ENCODE data around the gene WDFY4. TPM values are rescaled to one million over a fixed set of nuclear protein-coding genes. Genes with fewer than 3 reads are reported as not detected.

Gene WDFY4
- total and polyA plus RNA-seq, 9 of the 15 experiments (the other 6 are each of a cell fraction or from before 2014, with no cell fraction given) = 0.01 to 0.02 (median 0.01) TPM; not detected in 6

DNA sequence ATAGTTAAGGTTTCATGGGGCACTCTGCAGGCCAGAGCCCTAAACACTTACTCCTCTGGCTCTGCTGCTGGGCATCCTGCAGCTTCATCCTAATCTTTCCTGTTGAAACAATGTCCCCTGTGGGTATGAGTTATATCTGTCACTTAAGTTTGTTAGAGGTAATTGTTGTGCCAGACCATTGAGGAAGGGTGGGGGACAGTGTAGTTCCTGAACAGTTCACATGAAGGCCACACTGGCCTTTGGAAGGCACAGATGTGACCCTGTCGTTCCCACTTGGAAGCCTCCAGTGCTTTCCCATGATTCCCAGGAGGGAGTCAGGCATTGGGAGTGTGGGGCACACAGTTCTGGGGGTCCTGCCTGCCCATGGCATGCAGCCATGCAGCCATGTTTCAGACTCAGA is 65.3 kb downstream of the WDFY4 start (continued):
- no peak for TF ChIP-seq ILF3 (IDR thresholded peaks at IDR 0.05; ENCODE audit: borderline replicate concordance)
- TF ChIP-seq CBFA2T3 (IDR thresholded peaks at IDR 0.05) = no peak
- TF ChIP-seq ASH1L (IDR thresholded peaks at IDR 0.05; ENCODE audit: borderline replicate concordance, low read depth, partially characterized antibody) = no peak
- TF ChIP-seq SAFB2 (IDR thresholded peaks at IDR 0.05; ENCODE audit: borderline replicate concordance, low read depth, low read length, severe bottlenecking) = no peak

DNA sequence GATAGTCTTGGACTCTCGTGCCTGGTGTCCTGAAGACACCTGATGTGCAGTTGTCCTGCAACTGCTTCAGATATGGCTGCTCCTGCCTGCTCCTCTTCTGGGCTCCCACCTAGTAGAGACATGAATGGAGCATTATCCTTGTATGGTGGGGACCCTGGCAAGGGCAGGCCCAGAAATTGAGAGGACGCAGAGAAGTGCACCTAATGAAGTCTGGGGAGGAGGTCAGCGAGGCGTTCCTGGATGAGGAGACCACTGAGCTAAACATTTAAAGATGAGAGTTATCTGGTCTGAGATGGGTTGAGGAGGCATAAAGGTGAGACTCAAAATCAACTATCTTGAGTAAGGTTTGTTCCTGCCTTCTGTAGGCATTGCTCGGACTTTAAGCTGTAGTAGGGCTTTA is 66.3 kb downstream of the WDFY4 start:
- Histone ChIP-seq H3K79me2 (ENCODE audit: control insufficient read depth, insufficient read depth, low read length) (no peaks in the 10 kb centered on the region), H3K9ac (ENCODE audit: insufficient read depth in 1 of 2, low read depth in 2 of 2, low read length in 2 of 2) (no peak overlapping the region), H4K20me1 (replicated peaks; ENCODE audit: control insufficient read depth, insufficient read depth, low read length) (no peaks in the 10 kb centered on the region), H3K27ac (ENCODE audit: extremely low read depth, low read depth, low read length) (no peak overlapping the region), H3K27me3 (ENCODE audit: control insufficient read depth in 2 of 2, insufficient read depth in 2 of 2, low read length in 2 of 2) (peaks cover 0 to 4% of the 10 kb centered on the region in 2 experiments; a peak in 1 of 5 replicates), H3K36me3 (ENCODE audit: control insufficient read depth, insufficient read depth, low read length) (no peaks in the 10 kb centered on the region), H3K4me2 (ENCODE audit: insufficient read depth, low read length) (no peak overlapping the region), H3K4me1 (replicated peaks in 1 of 2; ENCODE audit: control insufficient read depth in 2 of 2, insufficient read depth in 2 of 2, low read length in 2 of 2) (peaks cover 0 to under 1% of the 10 kb centered on the region in 2 experiments; a peak in 1 of 5 replicates), H3K4me3 (no peak overlapping the region), H2AFZ (ENCODE audit: low read depth, low read length) (no peak overlapping the region), H3K9me1 (ENCODE audit: control insufficient read depth, insufficient read depth, low read length) (no peaks in the 10 kb centered on the region), H3K9me3 (replicated peaks; ENCODE audit: control insufficient read depth, insufficient read depth, low read depth, low read length) (no peaks in the 10 kb centered on the region)
- no peak for ATAC-seq
- TF ChIP-seq, protein P1, sequence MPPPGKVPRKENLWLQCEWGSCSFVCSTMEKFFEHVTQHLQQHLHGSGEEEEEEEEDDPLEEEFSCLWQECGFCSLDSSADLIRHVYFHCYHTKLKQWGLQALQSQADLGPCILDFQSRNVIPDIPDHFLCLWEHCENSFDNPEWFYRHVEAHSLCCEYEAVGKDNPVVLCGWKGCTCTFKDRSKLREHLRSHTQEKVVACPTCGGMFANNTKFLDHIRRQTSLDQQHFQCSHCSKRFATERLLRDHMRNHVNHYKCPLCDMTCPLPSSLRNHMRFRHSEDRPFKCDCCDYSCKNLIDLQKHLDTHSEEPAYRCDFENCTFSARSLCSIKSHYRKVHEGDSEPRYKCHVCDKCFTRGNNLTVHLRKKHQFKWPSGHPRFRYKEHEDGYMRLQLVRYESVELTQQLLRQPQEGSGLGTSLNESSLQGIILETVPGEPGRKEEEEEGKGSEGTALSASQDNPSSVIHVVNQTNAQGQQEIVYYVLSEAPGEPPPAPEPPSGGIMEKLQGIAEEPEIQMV (tag; conservative IDR thresholded peaks at IDR 0.05; ENCODE audit: low read depth) = no peak
- TF ChIP-seq, protein P2, sequence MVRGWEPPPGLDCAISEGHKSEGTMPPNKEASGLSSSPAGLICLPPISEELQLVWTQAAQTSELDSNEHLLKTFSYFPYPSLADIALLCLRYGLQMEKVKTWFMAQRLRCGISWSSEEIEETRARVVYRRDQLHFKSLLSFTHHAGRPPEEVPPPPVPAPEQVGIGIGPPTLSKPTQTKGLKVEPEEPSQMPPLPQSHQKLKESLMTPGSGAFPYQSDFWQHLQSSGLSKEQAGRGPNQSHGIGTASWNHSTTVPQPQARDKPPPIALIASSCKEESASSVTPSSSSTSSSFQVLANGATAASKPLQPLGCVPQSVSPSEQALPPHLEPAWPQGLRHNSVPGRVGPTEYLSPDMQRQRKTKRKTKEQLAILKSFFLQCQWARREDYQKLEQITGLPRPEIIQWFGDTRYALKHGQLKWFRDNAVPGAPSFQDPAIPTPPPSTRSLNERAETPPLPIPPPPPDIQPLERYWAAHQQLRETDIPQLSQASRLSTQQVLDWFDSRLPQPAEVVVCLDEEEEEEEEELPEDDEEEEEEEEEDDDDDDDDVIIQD (CRISPR knock-in tag; IDR thresholded peaks at IDR 0.05) = no peak
- TF ChIP-seq HNRNPL (IDR thresholded peaks at IDR 0.05; ENCODE audit: low read depth, low read length) = no peak
- no peak for TF ChIP-seq ZNF133 (CRISPR knock-in tag; IDR thresholded peaks at IDR 0.05)
- no peak for TF ChIP-seq ZNF324 (CRISPR knock-in tag; IDR thresholded peaks at IDR 0.05)
- TF ChIP-seq, protein P3, sequence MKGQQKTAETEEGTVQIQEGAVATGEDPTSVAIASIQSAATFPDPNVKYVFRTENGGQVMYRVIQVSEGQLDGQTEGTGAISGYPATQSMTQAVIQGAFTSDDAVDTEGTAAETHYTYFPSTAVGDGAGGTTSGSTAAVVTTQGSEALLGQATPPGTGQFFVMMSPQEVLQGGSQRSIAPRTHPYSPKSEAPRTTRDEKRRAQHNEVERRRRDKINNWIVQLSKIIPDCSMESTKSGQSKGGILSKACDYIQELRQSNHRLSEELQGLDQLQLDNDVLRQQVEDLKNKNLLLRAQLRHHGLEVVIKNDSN (CRISPR knock-in tag; IDR thresholded peaks at IDR 0.05) = no peak
- TF ChIP-seq, protein P4, sequence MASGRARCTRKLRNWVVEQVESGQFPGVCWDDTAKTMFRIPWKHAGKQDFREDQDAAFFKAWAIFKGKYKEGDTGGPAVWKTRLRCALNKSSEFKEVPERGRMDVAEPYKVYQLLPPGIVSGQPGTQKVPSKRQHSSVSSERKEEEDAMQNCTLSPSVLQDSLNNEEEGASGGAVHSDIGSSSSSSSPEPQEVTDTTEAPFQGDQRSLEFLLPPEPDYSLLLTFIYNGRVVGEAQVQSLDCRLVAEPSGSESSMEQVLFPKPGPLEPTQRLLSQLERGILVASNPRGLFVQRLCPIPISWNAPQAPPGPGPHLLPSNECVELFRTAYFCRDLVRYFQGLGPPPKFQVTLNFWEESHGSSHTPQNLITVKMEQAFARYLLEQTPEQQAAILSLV (tag; IDR thresholded peaks at IDR 0.05) = no peak
- TF ChIP-seq MAFG (tag; conservative IDR thresholded peaks at IDR 0.05) = no peak
- TF ChIP-seq FOXA3 (CRISPR knock-in tag; conservative IDR thresholded peaks at IDR 0.05 in 1 of 2, IDR thresholded peaks at IDR 0.05 in 1 of 2) = no peak
- TF ChIP-seq ETV6 (IDR thresholded peaks at IDR 0.05; ENCODE audit: borderline replicate concordance in 1 of 2, low read depth in 2 of 2, low read length in 1 of 2) = no peak
- no peak for TF ChIP-seq ETV6 (CRISPR knock-in tag; IDR thresholded peaks at IDR 0.05; ENCODE audit: borderline replicate concordance)
- no peak for TF ChIP-seq CTBP1 (IDR thresholded peaks at IDR 0.05; ENCODE audit: borderline replicate concordance)
- TF ChIP-seq HDAC3 (IDR thresholded peaks at IDR 0.05; ENCODE audit: borderline replicate concordance, partially characterized antibody) = no peak
- no peak for FAIRE-seq
- ChIA-PET CTCF (ENCODE audit: low intra/inter-chr PET ratio) (no interaction called here), POLR2A (no interaction called here)
- in situ Hi-C loops (cut with MboI) (no loop called here), intact Hi-C loops (cut with micrococcal nuclease) (no loop called here)
- WGBS (ENCODE audit: insufficient coverage, low coverage, missing lambda C conversion rate) = 0% methylated on average over 5 of the region's 5 CpGs
- no TSS peak for BruUV-seq (replicated peaks)
- no peak for DNase-seq (ENCODE audit: extremely low read depth in 1 of 4, low spot score in 3 of 4)
